Measurements from ENCODE around the gene ZBTB12. TPM values are rescaled to one million over a fixed set of nuclear protein-coding genes. Genes with fewer than 3 reads are reported as not detected.

The ZBTB12 gene
- total RNA-seq, 1 experiment from 2014 or later: 11.7 TPM

- BruUV-seq (replicated peaks): no TSS peak
- no peaks in the 10 kb centered on the region for H3K27me3 ChIP-seq (replicated peaks; ENCODE audit: control insufficient read depth, insufficient read depth, low read length)
- no peaks in the 10 kb centered on the region; the same call in none of the 2 replicates for H3K36me3 ChIP-seq (ENCODE audit: control insufficient read depth, insufficient read depth, low read length)
- no peak for DNase-seq
- H3K9me3 ChIP-seq: no peaks in the 10 kb centered on the region
- Mint-ChIP-seq H3K9me3 (ENCODE audit: unreplicated experiment) (no peaks in the 10 kb centered on the region), H3K4me1 (ENCODE audit: low read depth, unreplicated experiment) (peaks cover 20% of the 10 kb centered on the region), H3K4me3 (ENCODE audit: unreplicated experiment) (peak overlapping the region; percentile 96), H3K27ac (ENCODE audit: unreplicated experiment) (no peak overlapping the region), H3K36me3 (ENCODE audit: insufficient read depth, unreplicated experiment) (peaks cover 42% of the 10 kb centered on the region), H3K27me3 (ENCODE audit: insufficient read depth, unreplicated experiment) (no peaks in the 10 kb centered on the region)
- H3K4me3 ChIP-seq (ENCODE audit: low read depth, low read length): no peak overlapping the region
- ChIA-PET CTCF (interaction anchor here (1.5 to 3.2 kb wide), 2 partner anchors 53 to 73 kb away, joined by 3 to 24 read pairs; partner anchors contain the start of gene DXO), POLR2A (interaction anchor here (1.3 kb wide), 1 partner anchor 73 kb away, joined by 10 read pairs; the partner anchor contains the start of gene DXO)
- intact Hi-C loops (cut with micrococcal nuclease; ENCODE audit: unreplicated experiment): no loop called here
- peaks cover 23% of the 10 kb centered on the region for H3K4me1 ChIP-seq
- TF ChIP-seq CTCF (IDR thresholded peaks at IDR 0.05; ENCODE audit: insufficient read depth in 1 of 2, low read depth in 1 of 2, low read length in 1 of 2, severe bottlenecking in 1 of 2, unreplicated experiment in 1 of 2): no peak
These were observed 2.7 kb downstream of the ZBTB12 start for GRCh38 chr6:31899215-31899614.

- intact Hi-C loops (cut with micrococcal nuclease; ENCODE audit: unreplicated experiment): loop anchor here (1.0 kb wide), 1 partner anchor 54 kb away; no protein-coding TSS in a partner anchor
- POLR2A ChIA-PET: interaction anchor here (0.6 to 2.0 kb wide), 9 partner anchors 24 to 400 kb away, joined by 3 to 19 read pairs (median 6); partner anchors contain the start of genes CFB, DXO, HSPA1A and HSPA1B
- peaks cover 20% of the 10 kb centered on the region for H3K4me1 Mint-ChIP-seq (ENCODE audit: low read depth, unreplicated experiment)
- Histone ChIP-seq H3K9me3 (no peaks in the 10 kb centered on the region), H3K4me3 (ENCODE audit: low read depth, low read length) (peak overlapping the region; percentile 97), H3K36me3 (ENCODE audit: control insufficient read depth, insufficient read depth, low read length) (no peaks in the 10 kb centered on the region; the same call in none of the 2 replicates), H3K4me1 (peaks cover 18% of the 10 kb centered on the region), H3K27me3 (replicated peaks; ENCODE audit: control insufficient read depth, insufficient read depth, low read length) (no peaks in the 10 kb centered on the region)
- H3K36me3 Mint-ChIP-seq (ENCODE audit: insufficient read depth, unreplicated experiment): peaks cover 49% of the 10 kb centered on the region
- no peak for TF ChIP-seq CTCF (IDR thresholded peaks at IDR 0.05; ENCODE audit: insufficient read depth in 1 of 2, low read depth in 1 of 2, low read length in 1 of 2, severe bottlenecking in 1 of 2, unreplicated experiment in 1 of 2)
- H3K4me3 Mint-ChIP-seq (ENCODE audit: unreplicated experiment): peak overlapping the region; percentile 96
- peak overlapping the region; percentile 91 for H3K27ac Mint-ChIP-seq (ENCODE audit: unreplicated experiment)
- CTCF ChIA-PET: interaction anchor here (0.6 to 3.2 kb wide), 7 partner anchors 11 to 158 kb away, joined by 3 to 24 read pairs (median 3); partner anchors contain the start of gene DXO
- H3K27me3 Mint-ChIP-seq (ENCODE audit: insufficient read depth, unreplicated experiment): no peaks in the 10 kb centered on the region
- no peaks in the 10 kb centered on the region for H3K9me3 Mint-ChIP-seq (ENCODE audit: unreplicated experiment)
- DNase-seq: peak in 1 of 2 experiments; percentile 49
- BruUV-seq (replicated peaks): no TSS peak
These were observed 3.4 kb downstream of the ZBTB12 start for GRCh38 chr6:31898383-31899011.

- no peaks in the 10 kb centered on the region; the same call in none of the 2 replicates for H3K36me3 ChIP-seq (ENCODE audit: control insufficient read depth, insufficient read depth, low read length)
- ChIA-PET POLR2A (interaction anchor here (0.6 to 2.0 kb wide), 14 partner anchors 8 to 401 kb away, joined by 3 to 19 read pairs (median 4); partner anchors contain the start of genes CFB, DXO, HSPA1A and HSPA1L), CTCF (interaction anchor here (0.6 to 3.2 kb wide), 7 partner anchors 11 to 157 kb away, joined by 3 to 24 read pairs (median 4); partner anchors contain the start of gene DXO)
- peaks cover 15% of the 10 kb centered on the region for H3K4me1 Mint-ChIP-seq (ENCODE audit: low read depth, unreplicated experiment)
- H3K4me1 ChIP-seq: peaks cover 12% of the 10 kb centered on the region
- H3K9me3 ChIP-seq: no peaks in the 10 kb centered on the region
- H3K27ac Mint-ChIP-seq (ENCODE audit: unreplicated experiment): peak within 1 kb of the TSS; percentile 91
- H3K4me3 ChIP-seq (ENCODE audit: low read depth, low read length): peak within 1 kb of the TSS; percentile 97
- H3K4me3 Mint-ChIP-seq (ENCODE audit: unreplicated experiment): peak within 1 kb of the TSS; percentile 96
- peaks cover 51% of the 10 kb centered on the region for H3K36me3 Mint-ChIP-seq (ENCODE audit: insufficient read depth, unreplicated experiment)
- intact Hi-C loops (cut with micrococcal nuclease; ENCODE audit: unreplicated experiment): loop anchor here (1.0 kb wide), 2 partner anchors 34 to 55 kb away; no protein-coding TSS in a partner anchor
- no peak for TF ChIP-seq CTCF (IDR thresholded peaks at IDR 0.05; ENCODE audit: insufficient read depth in 1 of 2, low read depth in 1 of 2, low read length in 1 of 2, severe bottlenecking in 1 of 2, unreplicated experiment in 1 of 2)
- H3K27me3 Mint-ChIP-seq (ENCODE audit: insufficient read depth, unreplicated experiment): no peaks in the 10 kb centered on the region
- TSS peak; percentile 89 for BruUV-seq (replicated peaks)
- peak; percentile 84 to 90 for DNase-seq
- no peaks in the 10 kb centered on the region for H3K9me3 Mint-ChIP-seq (ENCODE audit: unreplicated experiment)
- no peaks in the 10 kb centered on the region for H3K27me3 ChIP-seq (replicated peaks; ENCODE audit: control insufficient read depth, insufficient read depth, low read length)
These were observed 4.1 kb downstream of the ZBTB12 start, which contains the start of gene EHMT2 for GRCh38 chr6:31897612-31898382. TSS of gene EHMT2 (minus strand) at chr6:31897698. CDS start at chr6:31897677, 21 bp downstream.
